Activated T-cell treated with anti-CD3 and anti-CD28 coated beads, Interleukin-2, amount 50 U/mL, for 1 hour (primary cell): ENCODE results near the gene LGALS9C.
"Not testable (repeated sequence)": the region's sequence is repeated elsewhere in the genome, so short reads cannot be mapped to it uniquely, and the experiment has no call there.

Experiments used
- DNase-seq: peaks from one replicate; pipeline ENCODE4 v3.0.0-alpha.2; 2020

LGALS9C gene

DNA sequence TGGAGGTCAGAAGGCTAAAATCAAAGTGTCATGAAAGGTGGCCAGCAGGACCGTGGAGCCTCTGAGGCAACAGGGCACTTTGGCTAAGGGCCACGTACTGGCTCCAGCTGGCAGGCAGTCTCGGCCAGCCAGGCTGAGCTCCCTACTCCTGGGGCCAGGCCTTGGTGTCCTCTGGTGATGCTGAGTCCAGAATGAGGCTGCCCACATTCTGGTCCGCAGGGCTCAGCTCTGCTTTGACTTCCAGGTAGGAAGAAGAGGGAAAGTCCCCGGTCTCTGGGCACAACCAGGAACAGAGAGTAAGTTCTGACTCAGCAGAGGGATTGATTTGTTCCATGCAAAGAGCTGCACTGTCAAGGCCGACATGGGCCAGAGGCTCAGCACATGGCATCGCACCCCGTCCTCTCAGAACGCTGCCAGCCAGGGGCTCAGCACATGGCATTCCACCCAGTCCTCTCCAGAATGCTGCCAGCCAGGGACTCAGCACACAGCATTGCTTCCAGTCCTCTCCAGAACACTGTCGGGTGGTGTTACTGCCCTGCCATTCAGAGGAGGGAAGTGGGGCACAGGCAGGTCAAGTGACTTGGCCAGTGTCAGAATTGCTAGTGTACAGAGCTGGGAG is 2.5 kb downstream of the LGALS9C start:
- DNase-seq: not testable (repeated sequence)

DNA sequence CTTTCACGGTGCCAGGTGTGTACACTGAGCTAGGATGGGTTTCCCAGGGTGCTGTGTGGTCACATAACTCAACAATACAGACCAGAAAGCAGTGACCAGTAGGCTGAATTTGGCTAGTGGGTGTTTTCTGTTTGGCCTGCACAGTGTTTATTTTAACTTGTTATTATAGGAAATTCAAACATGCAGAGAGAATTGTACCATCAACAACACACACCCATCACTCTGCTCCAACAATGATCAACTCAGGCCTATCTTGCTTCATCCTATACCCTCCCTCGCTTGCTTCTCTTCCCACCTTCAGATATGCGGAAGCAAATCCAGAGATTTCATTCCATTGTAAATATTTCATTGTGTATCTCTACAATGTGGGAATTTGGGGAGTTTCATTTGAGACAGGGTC is 5.2 kb downstream of the LGALS9C start:
- DNase-seq: not testable (repeated sequence)

DNA sequence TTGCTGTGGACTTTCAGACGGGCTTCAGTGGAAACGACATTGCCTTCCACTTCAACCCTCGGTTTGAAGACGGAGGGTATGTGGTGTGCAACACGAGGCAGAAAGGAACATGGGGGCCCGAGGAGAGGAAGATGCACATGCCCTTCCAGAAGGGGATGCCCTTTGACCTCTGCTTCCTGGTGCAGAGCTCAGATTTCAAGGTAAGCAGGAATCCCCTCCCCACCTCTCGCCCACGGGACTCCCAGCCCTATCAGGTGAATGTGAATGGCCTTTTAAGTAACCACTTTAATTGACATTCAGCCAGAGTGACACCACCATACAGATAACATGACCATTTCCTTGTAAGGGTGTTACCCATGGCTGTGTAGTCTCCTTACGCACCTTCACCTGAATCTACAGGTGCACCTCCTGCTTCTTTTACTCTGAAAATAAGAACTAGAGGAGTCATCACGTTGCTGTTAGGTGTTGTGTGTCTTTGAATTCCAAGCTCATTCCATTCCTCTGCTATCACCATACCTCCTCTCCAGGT is 9.4 kb downstream of the LGALS9C start:
- DNase-seq: not testable (repeated sequence)

DNA sequence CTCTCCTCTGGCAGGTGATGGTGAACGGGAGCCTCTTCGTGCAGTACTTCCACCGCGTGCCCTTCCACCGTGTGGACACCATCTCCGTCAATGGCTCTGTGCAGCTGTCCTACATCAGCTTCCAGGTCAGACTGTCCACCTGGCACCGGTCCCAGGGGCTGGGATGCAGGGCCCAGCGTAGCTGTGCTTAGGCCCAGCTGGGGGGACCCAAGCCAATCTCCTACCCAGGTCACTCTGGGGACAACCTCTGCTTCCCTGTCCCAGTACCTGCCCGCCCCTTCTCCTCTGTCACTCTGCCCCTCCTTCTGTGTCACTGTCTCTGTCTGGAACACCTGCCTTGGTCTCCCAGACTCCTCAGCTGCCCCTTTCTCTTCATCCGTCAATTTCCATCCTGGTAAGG is 11.0 kb downstream of the LGALS9C start:
- DNase-seq: not testable (repeated sequence)

DNA sequence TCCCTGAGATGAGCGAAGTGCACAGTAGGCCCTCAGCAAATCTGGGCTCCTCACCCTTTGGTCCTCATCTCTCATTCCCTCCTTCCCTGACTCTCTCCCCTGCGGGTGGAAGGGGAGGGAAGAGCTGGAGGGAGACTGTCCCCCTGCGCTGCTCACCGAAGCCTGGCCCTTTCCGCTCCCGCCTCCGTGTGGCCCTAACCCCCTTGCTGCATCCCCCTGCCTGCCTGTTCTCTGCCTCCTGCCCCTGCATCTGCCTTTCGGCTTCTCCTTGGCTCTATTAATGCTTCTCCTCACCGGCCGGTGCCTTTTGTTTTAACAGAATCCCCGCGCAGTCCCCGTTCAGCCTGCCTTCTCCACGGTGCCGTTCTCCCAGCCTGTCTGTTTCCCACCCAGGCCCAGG is 12.0 kb downstream of the LGALS9C start:
- DNase-seq: not testable (repeated sequence)

DNA sequence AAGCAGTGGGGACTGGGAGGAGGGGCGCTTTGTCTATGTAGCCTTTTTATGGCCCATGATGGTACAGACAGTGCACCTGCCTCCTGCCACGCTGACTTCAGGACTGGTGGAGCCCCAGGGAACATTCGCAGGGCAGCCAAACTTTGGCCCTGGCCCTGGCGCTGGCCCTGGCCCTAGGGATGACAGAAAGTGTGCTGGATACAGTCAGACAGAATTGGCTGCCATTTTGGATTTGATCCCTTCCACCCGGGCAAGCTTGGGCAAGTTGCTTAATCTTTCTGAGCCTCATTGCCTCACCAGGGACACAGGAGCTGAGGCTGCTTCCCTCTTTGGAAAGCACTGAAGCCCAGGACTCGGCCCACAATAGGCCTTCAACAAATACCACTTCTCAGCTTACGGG is 13.4 kb downstream of the LGALS9C start:
- DNase-seq: not testable (repeated sequence)

DNA sequence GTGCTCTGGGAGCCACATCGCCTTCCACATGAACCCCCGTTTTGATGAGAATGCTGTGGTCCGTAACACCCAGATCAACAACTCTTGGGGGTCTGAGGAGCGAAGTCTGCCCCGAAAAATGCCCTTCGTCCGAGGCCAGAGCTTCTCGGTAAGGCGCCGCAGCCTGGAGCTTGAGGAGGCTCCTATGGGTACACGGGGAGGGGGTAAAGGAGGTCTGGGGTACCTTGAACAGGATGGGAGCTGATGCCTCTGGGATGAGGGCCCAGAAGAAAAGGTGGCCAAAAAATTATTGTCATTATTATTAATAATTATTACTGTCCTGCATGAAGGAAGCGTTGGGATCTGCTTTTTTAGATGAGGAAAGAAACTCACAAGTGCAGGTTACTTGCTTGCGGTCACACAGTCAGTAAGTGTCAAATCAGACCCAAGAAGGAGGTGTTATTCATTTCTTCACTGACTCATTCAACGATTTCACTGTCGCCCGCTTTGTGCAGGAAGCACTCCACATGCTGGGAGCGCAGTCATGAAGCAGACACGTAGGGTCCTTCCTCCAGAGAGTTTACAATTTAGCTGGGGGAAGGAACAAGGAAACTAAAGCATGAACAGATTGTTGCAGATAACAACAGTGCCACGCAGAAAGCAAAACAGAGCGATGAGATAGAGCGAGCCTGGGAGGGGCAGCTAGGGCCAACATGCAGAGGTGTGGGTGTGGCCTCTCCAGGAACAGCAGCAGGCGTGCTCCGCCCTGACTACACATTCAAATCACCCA is 16.3 kb downstream of the LGALS9C start:
- DNase-seq: not testable (repeated sequence)

DNA sequence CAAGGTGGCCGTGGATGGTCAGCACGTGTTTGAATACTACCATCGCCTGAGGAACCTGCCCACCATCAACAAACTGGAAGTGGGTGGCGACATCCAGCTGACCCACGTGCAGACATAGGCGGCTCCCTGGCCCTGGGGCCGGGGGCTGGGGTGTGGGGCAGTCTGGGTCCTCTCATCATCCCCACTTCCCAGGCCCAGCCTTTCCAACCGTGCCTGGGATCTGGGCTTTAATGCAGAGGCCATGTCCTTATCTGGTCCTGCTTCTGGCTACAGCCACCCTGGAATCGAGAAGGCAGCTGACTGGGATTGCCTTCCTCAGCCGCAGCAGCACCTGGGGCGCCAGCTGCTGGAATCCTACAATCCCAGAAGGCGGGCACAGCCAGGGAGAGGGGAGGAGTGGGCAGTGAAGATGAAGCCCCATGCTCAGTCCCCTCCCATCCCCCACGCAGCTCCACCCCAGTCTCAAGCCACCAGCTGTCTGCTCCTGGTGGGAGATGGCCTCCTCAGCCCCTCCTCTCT is 17.7 kb downstream of the LGALS9C start:
- not testable (repeated sequence) for DNase-seq

DNA sequence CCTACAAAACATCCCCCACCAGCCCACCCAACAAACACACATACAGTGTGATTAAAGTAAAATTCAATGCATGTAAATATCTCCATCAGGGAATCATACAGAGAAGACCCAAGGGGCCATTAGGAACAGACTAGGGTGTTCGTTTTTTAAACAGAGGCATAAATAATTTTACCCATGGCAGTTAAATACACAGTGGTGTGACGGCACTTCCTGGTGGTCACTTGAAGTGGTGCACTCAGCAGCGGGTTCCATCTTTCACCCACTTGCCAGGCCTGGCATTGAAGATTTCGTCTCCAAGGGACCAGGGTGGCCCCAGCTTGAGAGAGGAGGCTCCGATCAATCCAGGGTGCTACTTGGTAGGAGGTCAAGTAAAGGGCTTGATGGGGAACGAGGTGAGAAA is 20.5 kb downstream of the LGALS9C start:
- not testable (repeated sequence) for DNase-seq

DNA sequence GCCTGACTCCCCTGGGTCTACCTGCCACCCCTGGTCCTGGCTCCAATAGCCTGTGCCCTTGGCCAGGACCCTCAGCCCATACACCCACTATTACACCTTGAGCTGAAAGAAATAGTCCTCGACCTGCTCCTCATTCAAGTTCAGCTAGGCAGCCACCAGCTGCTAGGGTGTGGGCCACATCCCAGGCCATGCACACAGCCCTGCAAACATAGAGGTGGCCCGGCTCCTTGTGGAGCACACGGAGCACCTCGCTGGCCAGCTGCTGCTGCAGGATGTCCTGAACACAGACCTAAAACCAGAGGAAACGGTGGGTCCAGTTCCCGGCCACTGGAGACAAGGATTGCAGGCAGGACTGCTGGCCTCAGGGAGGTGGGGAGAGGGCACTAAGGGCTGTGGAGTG is 22.5 kb downstream of the LGALS9C start:
- DNase-seq: not testable (repeated sequence)

DNA sequence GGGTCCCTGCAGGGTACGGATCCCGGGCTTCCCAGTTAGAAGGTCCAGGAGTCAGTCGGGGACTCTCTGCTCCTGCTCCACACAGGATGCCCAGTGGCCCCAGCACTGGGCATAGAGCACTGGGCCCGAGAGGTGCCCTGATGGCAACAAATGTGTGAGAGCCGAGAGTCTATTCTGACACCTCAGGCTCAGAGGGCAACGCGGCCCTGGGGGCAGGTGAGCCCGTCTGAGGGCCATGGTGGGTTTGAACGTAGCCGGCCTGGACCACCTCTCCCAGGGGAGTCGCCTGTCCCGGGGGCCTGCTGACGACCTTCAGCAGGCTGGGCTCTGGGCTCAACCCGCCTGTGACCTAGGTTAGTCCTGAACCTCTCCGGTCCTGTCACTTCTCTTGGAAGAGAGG is 23.2 kb downstream of the LGALS9C start:
- not testable (repeated sequence) for DNase-seq

DNA sequence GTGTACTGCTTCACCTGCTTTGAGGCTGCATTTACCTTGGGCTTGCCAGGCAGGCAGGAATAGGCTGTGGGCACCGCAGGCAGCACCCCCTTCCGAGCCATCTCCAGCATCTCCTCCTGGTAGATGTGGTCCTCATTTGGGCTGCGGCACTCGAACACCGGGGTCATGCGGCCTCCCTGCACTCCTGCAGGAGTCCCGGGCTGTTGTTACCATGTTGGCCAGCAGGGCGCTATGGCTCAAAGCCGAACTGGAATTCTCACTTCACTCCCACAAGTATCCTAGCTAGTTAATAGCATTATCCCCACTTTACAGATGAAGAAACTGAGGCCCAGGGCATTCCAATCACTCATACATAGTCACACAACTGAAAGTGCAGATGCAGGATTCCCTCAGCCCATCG is 23.7 kb downstream of the LGALS9C start:
- not testable (repeated sequence) for DNase-seq

DNA sequence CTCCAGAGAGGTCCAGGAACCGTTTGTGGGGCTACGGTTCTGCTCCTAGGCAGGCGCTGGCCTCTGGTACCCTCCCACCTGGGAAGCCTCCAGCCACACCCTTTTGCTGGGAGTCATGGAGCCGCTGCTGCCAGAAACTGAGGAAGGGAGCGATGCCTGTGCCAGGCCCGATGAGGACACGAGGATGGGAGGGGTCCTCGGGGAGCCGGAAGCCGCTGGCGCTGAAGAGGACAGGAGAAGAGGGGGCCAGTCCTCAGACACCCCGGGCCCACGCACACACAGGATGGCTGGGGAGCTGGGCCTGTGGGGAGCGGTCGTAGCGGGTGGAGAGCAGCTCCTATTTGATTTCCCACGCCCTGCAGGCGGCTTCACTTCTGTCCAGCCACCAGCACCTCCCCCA is 24.2 kb downstream of the LGALS9C start:
- DNase-seq: not testable (repeated sequence)

DNA sequence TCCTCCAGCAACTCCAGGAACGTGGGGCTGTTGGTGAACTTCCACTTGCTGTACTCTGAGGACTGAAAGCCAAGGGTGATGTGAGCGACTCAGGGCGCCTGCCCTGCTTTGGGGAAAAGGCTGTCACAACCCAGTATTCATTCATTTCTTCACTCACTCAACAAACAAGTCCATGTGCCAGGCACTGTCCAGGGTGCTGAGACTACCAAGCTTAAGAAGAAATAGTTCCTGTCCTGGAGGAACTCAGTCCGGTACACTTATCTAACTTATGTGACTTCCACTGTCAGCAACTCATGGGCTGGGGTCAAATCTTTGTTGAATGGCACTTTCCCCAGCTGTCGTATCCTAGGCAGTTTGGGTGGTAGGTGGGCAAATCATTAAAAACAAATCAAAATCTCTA is 26.6 kb downstream of the LGALS9C start:
- DNase-seq: not testable (repeated sequence)

DNA sequence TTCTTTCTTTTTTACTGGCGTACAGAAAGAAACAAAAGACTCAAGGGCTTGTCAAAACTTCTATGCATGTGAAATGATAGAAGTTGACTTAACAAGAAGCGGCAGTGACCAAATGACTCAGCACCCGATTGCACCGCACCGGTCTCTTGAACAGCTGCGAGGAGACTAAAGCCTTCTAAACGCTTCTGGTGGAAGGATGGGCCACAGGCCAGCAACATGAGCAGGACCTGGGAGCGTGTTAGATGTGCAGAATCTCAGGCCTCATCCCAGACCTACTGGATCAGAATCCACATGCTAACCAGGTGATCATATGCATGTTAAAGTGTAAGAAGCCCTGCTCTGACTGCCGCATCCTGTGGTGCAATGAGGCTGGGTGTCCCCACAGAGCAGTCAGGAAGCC is 31.1 kb downstream of the LGALS9C start:
- not testable (repeated sequence) for DNase-seq

DNA sequence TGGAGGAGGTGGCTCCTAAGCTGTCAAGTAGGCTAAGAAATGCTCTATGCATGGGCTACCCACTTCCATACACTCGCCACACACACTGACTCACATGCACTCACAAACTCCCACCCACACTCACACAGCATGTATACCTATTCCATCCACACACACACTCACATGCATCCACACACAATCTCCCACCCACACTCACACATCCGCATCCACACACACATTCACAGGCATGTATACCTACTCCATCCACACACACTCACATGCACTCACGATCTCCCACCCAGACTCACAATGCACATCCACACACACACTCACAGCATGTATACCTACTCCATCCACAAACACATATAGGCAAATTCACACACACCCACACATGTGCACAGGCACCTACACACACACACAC is 32.1 kb downstream of the LGALS9C start:
- not testable (repeated sequence) for DNase-seq

DNA sequence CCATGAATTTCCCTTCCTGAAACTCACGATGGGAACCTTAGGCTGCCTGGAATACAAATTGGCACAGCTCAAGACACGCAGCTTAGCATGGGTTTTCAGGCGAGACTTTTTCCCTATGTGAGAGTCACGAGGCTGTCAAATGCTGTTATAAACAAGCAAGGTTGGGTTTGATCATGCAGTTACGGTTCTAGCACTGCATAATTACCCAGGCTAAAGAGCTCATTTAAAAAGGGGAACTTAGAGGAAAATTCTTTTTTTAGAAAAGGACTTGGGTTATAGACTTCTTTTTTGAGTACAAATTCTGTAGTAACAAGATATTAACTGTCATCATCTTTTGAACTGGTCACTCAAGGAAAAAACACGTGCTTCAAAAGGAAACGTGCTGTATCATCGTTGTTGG is 44.5 kb downstream of the LGALS9C start:
- not testable (repeated sequence) for DNase-seq

DNA sequence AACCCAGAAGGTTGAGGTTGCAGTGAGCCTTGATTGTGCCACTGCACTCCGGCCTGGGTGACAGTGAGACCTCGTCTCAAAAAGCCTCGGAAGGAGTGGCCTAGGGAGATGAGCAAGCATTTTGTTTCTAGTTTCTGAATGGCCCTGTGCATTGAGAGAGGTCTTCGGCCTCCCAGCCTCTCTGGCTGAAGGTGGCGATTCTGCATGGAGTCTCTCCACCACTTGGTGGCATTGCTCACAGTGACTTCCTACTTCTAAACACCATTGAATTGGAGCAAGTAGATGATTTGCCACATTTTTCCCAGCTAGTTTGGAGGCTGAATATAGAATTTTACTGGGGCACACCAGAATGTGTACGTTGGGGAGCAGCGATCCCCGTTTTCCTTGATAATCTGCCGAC is 48.4 kb downstream of the LGALS9C start:
- not testable (repeated sequence) for DNase-seq

DNA sequence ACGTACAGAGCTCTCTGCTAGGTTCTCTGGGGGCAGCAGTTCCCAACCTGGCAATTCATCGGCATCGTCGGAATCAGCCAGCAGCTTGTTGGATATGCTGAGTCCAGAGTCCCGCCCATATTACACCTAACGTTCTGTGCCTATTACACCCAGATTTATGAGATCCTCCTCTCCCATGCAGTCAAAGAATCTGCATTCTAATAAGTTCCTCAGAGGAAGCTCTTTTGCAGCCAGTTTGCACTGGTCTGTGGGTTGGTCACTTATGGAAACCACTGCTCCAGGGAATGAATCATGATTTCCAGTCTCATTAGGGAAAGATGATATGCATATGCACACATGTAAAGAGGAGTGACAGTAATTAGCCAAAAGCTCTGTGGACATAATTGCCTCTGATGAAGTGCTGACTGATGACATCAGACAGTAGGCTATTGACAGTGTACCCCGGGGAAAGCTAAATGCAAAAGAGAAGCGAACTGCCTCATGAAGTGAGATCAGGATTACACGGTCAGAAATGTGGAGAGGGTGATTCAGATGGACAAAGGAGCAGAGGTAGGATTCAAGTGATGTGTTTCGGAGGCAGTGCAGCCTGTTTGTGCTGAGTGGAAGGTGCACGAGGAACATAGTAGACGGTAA is 49.7 kb downstream of the LGALS9C start:
- not testable (repeated sequence) for DNase-seq

DNA sequence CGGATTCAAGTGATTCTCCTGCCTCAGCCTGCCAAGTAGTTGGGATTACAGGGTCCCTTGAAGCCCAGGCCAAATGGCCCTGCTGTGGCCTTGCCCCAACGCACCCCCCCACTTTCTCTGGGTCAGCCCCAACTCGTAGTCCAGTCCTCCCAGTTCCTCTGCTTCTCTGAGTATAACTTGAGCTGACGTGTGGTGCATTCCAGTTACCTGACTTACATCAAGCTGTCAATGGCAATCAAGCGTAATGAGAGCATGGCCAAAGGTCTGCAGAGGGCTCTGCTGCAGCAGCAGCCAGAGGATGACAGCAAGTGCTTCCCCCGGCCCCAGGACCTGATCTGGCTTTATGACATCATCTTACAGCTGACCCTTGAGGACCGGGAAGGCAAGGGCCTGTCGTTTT is 50.8 kb downstream of the LGALS9C start:
- not testable (repeated sequence) for DNase-seq

DNA sequence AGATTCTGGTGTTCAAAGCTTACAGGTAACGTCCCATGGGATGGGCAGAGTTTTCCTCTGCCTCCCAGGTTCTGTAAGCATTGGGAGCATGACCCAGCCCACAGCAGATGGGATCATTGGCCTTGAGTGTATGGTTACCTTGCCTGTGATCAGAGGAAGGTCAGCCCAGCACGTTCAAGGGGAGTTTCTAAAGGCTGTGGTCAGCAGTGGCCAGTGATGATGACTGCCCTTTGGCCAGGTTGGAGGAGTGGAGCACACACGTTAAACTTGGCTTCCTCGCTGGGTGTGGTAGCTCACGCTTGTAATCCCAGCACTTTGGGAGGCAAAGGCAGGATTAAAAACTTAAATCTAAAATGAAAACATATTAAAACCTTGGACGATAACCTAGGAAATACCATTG is 51.8 kb downstream of the LGALS9C start:
- not testable (repeated sequence) for DNase-seq

DNA sequence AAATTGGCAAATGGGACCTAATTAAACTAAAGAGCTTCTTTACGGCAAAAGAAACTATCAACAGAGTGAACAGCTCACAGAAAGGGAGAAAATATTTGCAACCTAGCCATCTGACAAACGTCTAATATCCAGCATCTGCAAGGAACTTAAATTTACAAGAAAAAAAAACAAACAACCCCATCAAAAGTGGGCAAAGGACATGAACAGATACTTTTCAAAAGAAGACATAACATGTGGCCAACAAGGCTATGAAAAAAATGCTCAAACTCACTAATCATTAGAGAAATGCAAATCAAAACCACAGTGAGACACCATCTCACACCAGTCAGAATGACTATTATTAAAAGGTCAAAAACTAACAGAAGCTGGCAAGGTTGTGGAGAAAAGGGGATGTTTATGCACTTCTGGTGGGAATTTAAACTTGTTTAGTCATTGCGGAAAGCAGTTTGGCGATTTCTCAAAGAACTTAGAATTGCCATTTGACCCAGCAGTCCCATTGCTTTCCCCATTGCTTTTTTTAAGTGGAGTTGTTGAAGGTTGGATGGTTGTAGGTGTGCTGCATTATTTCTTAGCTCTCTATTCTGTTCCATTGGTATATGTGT is 52.4 kb downstream of the LGALS9C start:
- DNase-seq: not testable (repeated sequence)

DNA sequence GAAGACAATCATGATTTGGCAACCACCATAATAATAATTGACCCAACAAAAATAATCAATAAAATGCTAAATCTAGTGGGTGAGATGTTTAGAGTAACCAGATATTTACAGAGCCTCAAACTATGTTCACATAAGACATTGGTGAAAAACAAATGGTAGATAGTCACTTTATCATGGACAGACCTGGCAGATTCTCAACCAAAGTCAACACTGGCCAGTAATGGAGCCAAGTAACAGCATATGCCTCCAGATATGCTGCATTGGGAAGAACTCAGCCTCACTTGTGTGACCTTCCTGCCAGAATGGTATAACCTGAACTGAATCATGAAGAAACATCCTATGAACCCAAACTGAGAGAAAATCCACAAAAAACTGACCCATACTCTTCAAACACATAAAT is 53.8 kb downstream of the LGALS9C start:
- DNase-seq: not testable (repeated sequence)
